K562 (cell line): Measurements from ENCODE around the gene SPTAN1. TPM values are rescaled to one million over a fixed set of nuclear protein-coding genes. Genes with fewer than 3 reads are reported as not detected.
A peak's percentile ranks its signal among the peaks of the same experiment; 100 is the strongest.

Source experiments
- BRCA1 ChIP-seq, 2 experiments: fragments of 450-650 bp in 1 of 2; sonication (generic) in 1 of 2; formaldehyde crosslinking in 1 of 2; IDR thresholded peaks; 2 replicates each; pipeline versions ENCODE4 v1.5.0 to v1.6.1; 2017 to 2020; ENCODE audit warnings: mild to moderate bottlenecking in 1 of 2, missing genetic modification reagents in 1 of 2
- BRD4 ChIP-seq: fragments of 200-600 bp; sonication (generic); IDR thresholded peaks from 2 replicates; pipeline ENCODE4 v1.6.1; 2017; ENCODE audit warnings: inconsistent platforms
- DPF2 ChIP-seq: fragments of 450-650 bp; IDR thresholded peaks from 2 replicates; pipeline ENCODE4 v1.6.1; 2016
- FOSL1 ChIP-seq: fragments of 200-800 bp; sonication (Bioruptor generic); conservative IDR thresholded peaks from 2 replicates; pipeline ENCODE4 v1.6.1; 2016; ENCODE audit warnings: missing genetic modification characterization, missing compliant biosample characterization
- HNRNPUL1 ChIP-seq: fragments of 200-400 bp; formaldehyde crosslinking; IDR thresholded peaks from 2 replicates; pipeline ENCODE4 v1.6.1; 2017; ENCODE audit warnings: low read length
- JUND ChIP-seq, 2 experiments: IDR thresholded peaks; 2 replicates in 1 of 2; 3 replicates in 1 of 2; pipeline ENCODE4 v1.6.1; 2011; ENCODE audit warnings: borderline replicate concordance in 2 of 2, low read depth in 2 of 2, low read length in 2 of 2, improper control_type of control experiment in 1 of 2, missing biosample characterization in 1 of 2, missing genetic modification characterization in 1 of 2, missing genetic modification reagents in 1 of 2
- KAT2B ChIP-seq: IDR thresholded peaks from one replicate; pipeline ENCODE4 v1.6.1; 2012; ENCODE audit warnings: low read depth, mild to moderate bottlenecking, control low read depth, inconsistent platforms, low read length, moderate library complexity
- MYNN ChIP-seq, 2 experiments: sonication (generic); formaldehyde crosslinking in 1 of 2; IDR thresholded peaks; 2 replicates each; pipeline versions ENCODE4 v1.5.0 to v1.6.1; 2016 to 2020; ENCODE audit warnings: antibody characterized with exemption in 1 of 2, missing genetic modification reagents in 1 of 2
- SOX6 ChIP-seq: fragments of 450-650 bp; IDR thresholded peaks from 2 replicates; pipeline ENCODE4 v1.6.1; 2014; ENCODE audit warnings: mild to moderate bottlenecking
- THRAP3 ChIP-seq: fragments of 450-650 bp; IDR thresholded peaks from 2 replicates; pipeline ENCODE4 v1.6.1; 2016; ENCODE audit warnings: mild to moderate bottlenecking, inconsistent platforms, borderline replicate concordance
- ZBTB8A ChIP-seq: fragments of 450-650 bp; IDR thresholded peaks from 2 replicates; pipeline ENCODE4 v1.6.1; 2018; ENCODE audit warnings: mild to moderate bottlenecking, moderate library complexity; ENCODE audit not compliant: partially characterized antibody
- ZNF124 ChIP-seq: sonication (generic); formaldehyde crosslinking; IDR thresholded peaks from 2 replicates; pipeline ENCODE4 v1.8.1; 2022; ENCODE audit warnings: missing genetic modification reagents
- polyA plus RNA-seq, 8 experiments: library from polyadenylated mRNA; depleted of rRNA in 4 of 8; stranded (reverse) in 5 of 8; unstranded in 3 of 8; fragments of >200 nt; fragmentation: Nextera tagmentation in 2 of 8; fragmentation: Illumina TruSeq in 1 of 8; extraction: Ambion mirVana in 2 of 8; extraction: Trizol in 1 of 8; gene quantifications; 2 replicates each; pipeline versions ENCODE4 v1.2.1 to v1.2.3, GENCODE V29; 2011 to 2014; ENCODE audit warnings: inconsistent platforms in 1 of 8, missing spikeins in 1 of 8
- total RNA-seq, 7 experiments: library from RNA; depleted of rRNA in 6 of 7; stranded (reverse); fragments of >200 nt in 6 of 7; fragmentation: Illumina TruSeq in 2 of 7; extraction: Trizol in 2 of 7; gene quantifications; 2 replicates each; pipeline versions ENCODE4 v1.2.1 to v1.2.3, GENCODE V29; 2011 to 2021; ENCODE audit warnings: low replicate concordance in 1 of 7
- TF ChIP-seq, protein P1 (sequence below): fragments of 450-650 bp; IDR thresholded peaks from 2 replicates; pipeline ENCODE4 v1.6.1; 2016; ENCODE audit warnings: low read depth, mild to moderate bottlenecking, moderate library complexity
- TF ChIP-seq, protein P2 (sequence below): fragments of 250-450 bp; sonication (Bioruptor Pico); IDR thresholded peaks from 2 replicates; pipeline ENCODE4 v1.4.0; 2020; ENCODE audit warnings: mild to moderate bottlenecking, moderate library complexity
- TF ChIP-seq, protein P3 (sequence below): fragments of 250-450 bp; sonication (Bioruptor Pico); IDR thresholded peaks from 2 replicates; pipeline ENCODE4 v1.9.0; 2021; ENCODE audit warnings: mild to moderate bottlenecking, inconsistent platforms
- TF ChIP-seq, protein P4 (sequence below): fragments of 450-650 bp; IDR thresholded peaks from 2 replicates; pipeline ENCODE4 v1.7.1; 2018; ENCODE audit warnings: mild to moderate bottlenecking, low read depth; ENCODE audit not compliant: partially characterized antibody
- TF ChIP-seq, protein P5 (sequence below): sonication (generic); formaldehyde crosslinking; IDR thresholded peaks from 2 replicates; pipeline ENCODE4 v1.8.1; 2022; ENCODE audit warnings: missing genetic modification reagents

The SPTAN1 gene
- total and polyA plus RNA-seq, 9 of the 15 experiments (the other 6 are each of a cell fraction or from before 2014, with no cell fraction given): 1.5 to 13.5 (median 6.8) TPM

DNA sequence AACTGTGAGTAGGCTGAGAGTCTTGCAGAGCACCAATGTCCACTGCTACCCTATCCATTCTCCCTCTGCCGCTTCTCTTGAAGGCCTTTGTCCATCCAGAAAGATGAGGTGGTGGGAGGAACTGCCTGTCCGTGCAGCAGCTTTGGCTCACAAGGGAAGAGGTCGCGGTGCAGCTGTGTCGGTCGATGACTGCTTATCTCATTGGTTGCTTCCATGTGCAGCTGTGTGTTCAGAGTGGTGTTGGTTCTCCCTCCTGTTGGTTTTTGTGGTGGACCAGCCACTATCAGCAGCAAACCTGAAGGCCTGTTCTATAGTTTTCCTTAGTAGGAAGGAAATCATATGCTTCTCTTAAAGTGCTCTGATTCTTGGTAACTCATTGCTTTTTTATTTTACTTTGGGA, 40.7 kb downstream of the SPTAN1 start (continued):
- TF ChIP-seq, protein P1, sequence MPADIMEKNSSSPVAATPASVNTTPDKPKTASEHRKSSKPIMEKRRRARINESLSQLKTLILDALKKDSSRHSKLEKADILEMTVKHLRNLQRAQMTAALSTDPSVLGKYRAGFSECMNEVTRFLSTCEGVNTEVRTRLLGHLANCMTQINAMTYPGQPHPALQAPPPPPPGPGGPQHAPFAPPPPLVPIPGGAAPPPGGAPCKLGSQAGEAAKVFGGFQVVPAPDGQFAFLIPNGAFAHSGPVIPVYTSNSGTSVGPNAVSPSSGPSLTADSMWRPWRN: 0 out of 2 replicates have a peak, but pooled peaks have one; percentile 39
- TF ChIP-seq BRCA1 (IDR thresholded peaks at IDR 0.05): no peak
- TF ChIP-seq BRCA1 (CRISPR knock-in tag; IDR thresholded peaks at IDR 0.05): no peak
- no peak for TF ChIP-seq JUND (IDR thresholded peaks at IDR 0.05; ENCODE audit: borderline replicate concordance, low read depth, low read length)
- TF ChIP-seq JUND (tag; IDR thresholded peaks at IDR 0.05; ENCODE audit: borderline replicate concordance, low read depth, low read length): no peak
- peak; percentile 68 for TF ChIP-seq SOX6
- TF ChIP-seq ZBTB8A: no peak
- TF ChIP-seq THRAP3: no peak
- TF ChIP-seq KAT2B: no peak
- TF ChIP-seq, protein P2, sequence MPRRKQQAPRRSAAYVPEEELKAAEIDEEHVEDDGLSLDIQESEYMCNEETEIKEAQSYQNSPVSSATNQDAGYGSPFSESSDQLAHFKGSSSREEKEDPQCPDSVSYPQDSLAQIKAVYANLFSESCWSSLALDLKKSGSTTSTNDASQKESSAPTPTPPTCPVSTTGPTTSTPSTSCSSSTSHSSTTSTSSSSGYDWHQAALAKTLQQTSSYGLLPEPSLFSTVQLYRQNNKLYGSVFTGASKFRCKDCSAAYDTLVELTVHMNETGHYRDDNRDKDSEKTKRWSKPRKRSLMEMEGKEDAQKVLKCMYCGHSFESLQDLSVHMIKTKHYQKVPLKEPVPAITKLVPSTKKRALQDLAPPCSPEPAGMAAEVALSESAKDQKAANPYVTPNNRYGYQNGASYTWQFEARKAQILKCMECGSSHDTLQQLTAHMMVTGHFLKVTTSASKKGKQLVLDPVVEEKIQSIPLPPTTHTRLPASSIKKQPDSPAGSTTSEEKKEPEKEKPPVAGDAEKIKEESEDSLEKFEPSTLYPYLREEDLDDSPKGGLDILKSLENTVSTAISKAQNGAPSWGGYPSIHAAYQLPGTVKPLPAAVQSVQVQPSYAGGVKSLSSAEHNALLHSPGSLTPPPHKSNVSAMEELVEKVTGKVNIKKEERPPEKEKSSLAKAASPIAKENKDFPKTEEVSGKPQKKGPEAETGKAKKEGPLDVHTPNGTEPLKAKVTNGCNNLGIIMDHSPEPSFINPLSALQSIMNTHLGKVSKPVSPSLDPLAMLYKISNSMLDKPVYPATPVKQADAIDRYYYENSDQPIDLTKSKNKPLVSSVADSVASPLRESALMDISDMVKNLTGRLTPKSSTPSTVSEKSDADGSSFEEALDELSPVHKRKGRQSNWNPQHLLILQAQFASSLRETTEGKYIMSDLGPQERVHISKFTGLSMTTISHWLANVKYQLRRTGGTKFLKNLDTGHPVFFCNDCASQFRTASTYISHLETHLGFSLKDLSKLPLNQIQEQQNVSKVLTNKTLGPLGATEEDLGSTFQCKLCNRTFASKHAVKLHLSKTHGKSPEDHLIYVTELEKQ (CRISPR knock-in tag): no peak
- TF ChIP-seq, protein P3, sequence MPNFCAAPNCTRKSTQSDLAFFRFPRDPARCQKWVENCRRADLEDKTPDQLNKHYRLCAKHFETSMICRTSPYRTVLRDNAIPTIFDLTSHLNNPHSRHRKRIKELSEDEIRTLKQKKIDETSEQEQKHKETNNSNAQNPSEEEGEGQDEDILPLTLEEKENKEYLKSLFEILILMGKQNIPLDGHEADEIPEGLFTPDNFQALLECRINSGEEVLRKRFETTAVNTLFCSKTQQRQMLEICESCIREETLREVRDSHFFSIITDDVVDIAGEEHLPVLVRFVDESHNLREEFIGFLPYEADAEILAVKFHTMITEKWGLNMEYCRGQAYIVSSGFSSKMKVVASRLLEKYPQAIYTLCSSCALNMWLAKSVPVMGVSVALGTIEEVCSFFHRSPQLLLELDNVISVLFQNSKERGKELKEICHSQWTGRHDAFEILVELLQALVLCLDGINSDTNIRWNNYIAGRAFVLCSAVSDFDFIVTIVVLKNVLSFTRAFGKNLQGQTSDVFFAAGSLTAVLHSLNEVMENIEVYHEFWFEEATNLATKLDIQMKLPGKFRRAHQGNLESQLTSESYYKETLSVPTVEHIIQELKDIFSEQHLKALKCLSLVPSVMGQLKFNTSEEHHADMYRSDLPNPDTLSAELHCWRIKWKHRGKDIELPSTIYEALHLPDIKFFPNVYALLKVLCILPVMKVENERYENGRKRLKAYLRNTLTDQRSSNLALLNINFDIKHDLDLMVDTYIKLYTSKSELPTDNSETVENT (CRISPR knock-in tag): no peak
- no peak for TF ChIP-seq FOSL1 (tag)
- no peak for TF ChIP-seq ZNF124
- no peak for TF ChIP-seq MYNN (IDR thresholded peaks at IDR 0.05)
- no peak for TF ChIP-seq MYNN (CRISPR knock-in tag; IDR thresholded peaks at IDR 0.05)
- TF ChIP-seq BRD4: no peak
- peak; percentile 67 for TF ChIP-seq DPF2
- TF ChIP-seq, protein P4, sequence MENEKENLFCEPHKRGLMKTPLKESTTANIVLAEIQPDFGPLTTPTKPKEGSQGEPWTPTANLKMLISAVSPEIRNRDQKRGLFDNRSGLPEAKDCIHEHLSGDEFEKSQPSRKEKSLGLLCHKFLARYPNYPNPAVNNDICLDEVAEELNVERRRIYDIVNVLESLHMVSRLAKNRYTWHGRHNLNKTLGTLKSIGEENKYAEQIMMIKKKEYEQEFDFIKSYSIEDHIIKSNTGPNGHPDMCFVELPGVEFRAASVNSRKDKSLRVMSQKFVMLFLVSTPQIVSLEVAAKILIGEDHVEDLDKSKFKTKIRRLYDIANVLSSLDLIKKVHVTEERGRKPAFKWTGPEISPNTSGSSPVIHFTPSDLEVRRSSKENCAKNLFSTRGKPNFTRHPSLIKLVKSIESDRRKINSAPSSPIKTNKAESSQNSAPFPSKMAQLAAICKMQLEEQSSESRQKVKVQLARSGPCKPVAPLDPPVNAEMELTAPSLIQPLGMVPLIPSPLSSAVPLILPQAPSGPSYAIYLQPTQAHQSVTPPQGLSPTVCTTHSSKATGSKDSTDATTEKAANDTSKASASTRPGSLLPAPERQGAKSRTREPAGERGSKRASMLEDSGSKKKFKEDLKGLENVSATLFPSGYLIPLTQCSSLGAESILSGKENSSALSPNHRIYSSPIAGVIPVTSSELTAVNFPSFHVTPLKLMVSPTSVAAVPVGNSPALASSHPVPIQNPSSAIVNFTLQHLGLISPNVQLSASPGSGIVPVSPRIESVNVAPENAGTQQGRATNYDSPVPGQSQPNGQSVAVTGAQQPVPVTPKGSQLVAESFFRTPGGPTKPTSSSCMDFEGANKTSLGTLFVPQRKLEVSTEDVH: no peak
- TF ChIP-seq, protein P5, sequence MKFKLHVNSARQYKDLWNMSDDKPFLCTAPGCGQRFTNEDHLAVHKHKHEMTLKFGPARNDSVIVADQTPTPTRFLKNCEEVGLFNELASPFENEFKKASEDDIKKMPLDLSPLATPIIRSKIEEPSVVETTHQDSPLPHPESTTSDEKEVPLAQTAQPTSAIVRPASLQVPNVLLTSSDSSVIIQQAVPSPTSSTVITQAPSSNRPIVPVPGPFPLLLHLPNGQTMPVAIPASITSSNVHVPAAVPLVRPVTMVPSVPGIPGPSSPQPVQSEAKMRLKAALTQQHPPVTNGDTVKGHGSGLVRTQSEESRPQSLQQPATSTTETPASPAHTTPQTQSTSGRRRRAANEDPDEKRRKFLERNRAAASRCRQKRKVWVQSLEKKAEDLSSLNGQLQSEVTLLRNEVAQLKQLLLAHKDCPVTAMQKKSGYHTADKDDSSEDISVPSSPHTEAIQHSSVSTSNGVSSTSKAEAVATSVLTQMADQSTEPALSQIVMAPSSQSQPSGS (CRISPR knock-in tag): no peak
- TF ChIP-seq HNRNPUL1: no peak
